HG03280 (cell line): Measurements from ENCODE around the gene PPP1R26.
"Not testable (repeated sequence)": the region's sequence is repeated elsewhere in the genome, so short reads cannot be mapped to it uniquely, and the experiment has no call there.

Experiments used
- ATAC-seq: cut with Tn5 transposase; IDR thresholded peaks from one replicate; pipeline ENCODE4 v1.9.1; 2021; ENCODE audit warnings: mild to moderate bottlenecking, moderate library complexity; ENCODE audit not compliant: unreplicated experiment

Gene PPP1R26, protein sequence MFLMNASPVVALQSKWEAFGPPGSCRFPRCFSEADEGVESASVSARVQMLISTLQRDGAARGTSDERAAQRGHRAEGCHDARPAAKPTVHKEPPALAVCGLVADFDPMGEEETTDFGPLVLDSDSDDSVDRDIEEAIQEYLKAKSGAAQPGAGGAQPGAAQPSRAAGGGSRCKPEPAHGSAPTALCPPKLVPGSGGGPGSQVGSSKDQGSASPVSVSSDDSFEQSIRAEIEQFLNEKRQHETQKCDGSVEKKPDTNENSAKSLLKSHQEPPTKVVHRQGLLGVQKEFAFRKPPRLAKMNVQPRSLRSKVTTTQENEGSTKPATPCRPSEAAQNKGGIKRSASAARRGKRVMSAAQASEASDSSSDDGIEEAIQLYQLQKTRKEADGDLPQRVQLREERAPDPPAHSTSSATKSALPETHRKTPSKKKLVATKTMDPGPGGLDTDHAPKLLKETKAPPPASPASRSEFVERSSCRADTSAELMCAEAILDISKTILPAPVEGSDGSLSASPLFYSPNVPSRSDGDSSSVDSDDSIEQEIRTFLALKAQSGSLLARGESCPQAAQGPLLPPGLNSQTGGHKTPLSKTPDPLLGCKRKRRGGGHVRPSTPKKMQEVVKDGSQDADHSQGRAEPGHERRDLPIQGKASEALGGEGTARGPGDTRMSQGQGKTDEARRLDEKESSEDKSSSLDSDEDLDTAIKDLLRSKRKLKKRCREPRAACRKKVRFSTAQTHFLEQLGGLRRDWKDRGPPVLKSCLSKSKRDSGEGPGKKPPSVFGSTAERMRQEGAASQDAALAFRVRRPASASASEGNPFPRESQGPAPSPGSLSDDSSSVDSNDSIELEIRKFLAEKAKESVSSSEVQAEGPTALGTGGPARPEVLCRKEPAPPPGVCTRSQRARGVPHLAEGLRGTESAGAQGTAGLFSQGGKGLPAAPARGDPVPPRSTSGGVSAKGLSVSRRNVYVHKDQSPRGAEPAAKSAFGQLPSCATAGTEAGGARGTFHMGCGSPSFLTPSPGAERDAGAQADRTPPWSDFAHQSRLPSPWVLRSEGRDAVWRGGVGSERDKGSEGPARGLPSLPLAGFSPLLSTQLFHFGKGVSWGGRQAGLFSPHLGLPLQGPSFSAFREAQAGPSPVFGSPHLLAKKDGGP (N-terminal part only)

DNA sequence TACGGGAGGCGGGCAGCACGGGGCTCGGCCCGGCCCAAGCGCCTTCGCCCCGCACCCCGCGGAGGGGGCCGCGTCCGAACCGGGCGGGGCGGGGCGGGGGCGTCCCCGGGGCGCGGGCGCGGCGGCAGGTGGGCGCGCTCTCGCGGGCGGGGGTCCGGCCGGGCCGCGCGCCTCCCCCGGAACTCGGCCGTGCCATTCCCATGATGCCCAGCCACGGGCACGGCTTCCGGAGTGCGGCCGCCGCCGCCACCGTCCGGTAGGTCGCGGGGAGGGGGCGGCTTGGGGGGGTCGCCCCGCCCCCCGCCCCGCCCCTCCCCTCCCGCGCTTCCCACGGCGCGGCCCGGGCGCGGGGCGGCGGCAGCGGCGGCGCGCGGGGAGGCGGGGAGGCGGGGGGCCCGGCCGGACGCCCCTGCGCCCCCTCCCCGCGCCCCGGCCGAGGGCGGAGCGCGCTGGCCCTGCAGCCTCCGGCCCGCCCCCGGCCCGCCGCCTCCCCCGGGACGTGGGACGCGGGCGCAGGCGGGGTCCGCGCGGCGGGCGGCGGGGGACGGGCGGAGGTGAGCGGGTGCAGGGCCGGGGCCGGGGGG is at the start of gene PPP1R26:
PPP1R26 (plus strand) TSS at position 314 of the 584 bp plus-strand sequence. CDS start 4,729 bp downstream, outside the sequence.
- ATAC-seq: no peak

DNA sequence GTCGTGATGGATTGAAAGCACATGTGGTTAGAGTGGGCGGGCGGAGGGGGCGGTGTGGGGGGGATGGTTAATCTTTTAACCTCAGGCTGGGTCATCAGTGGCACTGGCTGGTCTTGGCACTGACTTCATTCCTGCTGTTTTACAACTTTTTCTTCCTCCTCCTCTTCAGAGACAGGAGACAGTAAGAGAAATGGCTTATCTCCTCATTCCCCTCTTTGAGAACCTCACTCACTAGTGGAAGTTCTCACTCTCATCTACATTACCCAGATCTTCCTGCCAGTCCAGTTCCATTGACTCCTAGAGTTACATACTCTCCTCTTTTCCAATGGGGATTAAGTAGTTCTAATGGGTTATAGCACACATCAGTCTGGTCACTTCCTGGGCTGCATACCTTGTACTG is 42.3 kb upstream of the PPP1R26 start:
- ATAC-seq: no peak

DNA sequence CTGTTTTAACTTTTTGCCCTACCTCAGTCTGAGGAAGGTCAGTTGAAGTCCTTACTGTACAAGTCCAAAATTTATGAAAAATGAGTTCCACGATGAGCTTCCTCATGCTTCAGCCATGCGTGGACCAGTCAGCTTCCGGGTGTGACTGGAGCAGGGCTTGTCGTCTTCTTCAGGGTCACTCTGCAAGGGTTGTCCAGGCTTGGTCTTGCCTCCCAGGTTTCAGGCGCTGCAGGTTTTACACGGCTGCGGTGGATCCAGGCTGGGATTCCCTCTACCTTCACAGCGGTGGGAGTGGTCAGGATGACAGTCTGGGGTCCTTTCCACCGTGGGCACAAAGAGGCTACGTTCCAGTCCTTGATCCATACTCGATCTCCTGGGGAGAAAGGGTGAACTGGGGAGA is 41.9 kb upstream of the PPP1R26 start:
- not testable (repeated sequence) for ATAC-seq

DNA sequence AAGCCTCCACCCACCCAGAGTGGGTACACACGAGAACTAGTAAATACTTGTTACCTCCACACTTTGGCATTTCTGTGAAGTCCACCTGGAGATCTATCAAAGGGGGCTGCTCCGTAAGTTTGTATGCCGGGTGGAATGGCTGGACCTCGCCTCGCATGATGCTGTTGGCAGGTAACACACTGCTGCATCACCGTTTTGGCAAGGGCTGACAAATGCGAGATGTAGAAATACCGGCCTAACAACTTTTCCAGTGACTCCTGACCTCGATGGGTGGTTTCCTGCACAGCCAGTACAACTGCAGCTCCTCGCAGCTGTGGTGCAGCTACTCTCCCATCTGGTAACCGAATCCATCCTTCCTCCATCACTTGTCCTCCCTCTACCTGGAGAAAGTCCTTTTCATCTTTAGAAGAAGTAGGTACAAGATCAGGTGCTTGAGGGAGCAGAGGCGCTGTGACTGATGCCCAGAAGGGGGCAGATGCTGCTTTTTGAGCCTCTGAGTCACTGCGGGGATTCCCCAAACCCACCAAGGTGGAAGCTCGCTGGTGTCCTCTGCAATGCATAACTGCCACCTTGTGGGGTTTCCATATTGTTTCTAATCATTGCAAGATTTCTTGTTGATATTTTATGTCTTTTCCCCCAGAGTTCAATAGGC is 40.9 kb upstream of the PPP1R26 start:
- ATAC-seq: not testable (repeated sequence)

DNA sequence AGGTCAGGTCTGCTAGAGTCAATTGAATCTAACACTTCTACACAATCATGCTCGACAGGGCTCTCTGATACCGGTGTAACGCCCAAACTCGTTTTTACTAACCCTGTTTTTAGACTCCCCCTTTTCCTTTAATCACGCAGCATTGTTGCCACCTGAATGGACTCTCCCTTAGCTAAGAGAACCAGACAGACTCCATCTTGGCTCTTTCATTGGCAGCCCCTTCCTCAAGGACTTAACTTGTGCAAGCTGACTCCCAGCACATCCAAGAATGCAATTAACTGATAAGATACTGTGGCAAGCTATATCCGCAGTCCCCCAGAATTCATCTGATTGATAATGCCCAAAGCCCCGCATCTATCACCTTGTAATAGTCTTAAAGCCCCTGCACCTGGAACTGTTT is 40.1 kb upstream of the PPP1R26 start:
- ATAC-seq: not testable (repeated sequence)

DNA sequence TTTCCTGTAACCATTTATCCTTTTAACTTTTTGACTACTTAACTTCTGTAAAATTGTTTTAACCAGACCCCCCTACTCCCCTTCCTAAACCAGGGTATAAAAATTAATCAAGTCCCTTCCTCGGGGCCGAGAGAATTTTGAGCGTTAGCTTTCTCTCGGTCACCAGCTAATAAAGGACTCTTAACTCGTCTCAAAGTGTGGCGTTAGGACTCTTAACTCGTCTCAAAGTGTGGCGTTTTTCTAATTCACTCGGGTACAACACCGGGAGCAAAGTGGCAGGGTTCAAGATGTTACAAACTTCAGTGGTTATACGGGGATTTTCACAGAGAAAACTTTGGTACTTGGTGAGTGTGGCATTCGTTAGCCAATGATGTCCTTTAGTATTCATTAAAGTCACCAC is 39.7 kb upstream of the PPP1R26 start:
- no peak for ATAC-seq

DNA sequence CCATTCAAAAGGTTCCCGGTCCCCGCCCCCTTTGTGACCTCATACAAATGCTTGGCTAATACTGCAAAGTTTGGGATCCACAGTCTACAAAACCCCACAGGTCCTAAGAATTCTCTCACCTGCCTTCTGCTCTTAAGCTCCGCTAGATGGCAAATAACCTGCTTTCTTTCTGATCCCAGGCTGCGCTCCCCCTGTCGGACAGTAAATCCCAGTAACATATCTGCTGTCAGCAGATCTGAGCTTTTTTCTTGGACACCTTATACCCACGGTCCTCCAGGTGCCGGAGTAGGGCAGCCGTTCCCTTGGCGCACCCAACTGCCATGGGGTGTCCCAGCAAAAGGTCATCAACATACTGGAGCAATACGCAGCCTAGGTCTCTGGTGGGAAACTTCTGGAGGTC is 39.0 kb upstream of the PPP1R26 start:
- ATAC-seq: no peak

DNA sequence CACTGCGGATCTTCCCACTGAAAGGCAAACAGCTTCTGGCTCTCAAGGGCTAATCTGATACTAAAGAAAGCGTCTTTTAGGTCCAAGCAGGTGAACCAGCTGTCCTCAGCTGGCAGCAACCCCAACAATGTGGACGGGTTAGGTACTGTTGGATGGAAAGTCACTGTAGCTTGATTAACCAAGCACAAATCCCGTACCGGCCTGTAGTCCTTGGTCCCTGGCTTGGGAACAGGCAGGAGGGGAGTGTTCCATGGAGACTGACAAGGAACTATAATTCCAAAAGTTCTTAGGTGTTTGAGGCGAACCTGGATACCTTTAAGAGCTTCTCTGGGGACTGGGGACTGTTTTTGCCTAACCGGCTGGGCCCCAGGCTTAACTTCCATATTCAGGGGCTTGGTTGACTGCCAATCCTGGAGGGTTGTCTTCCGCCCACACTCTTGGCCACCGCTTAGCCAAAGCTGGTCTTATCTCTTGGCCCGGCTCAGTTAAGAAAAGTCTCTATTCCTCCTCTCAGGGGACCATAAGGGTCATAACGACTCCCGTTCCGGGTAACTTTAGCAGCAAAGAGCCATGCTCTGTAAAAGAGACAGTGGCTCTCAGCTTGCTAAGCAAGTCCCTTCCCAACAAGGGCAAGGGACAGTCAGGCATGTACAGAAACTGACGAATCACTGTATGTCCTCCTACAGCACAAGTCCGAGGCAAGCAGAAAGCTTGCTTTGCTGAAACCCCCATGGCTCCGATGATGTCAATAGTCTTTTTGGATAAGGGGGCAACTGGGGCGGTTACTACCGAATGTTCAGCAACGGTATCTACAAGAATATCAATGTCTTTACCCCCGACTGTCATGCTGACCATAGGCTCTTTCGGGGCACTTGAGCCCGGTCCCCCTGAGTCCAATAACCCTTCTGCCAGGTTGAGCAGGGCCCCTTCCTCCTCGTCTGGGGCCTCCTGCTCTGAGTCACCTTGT is 38.2 kb upstream of the PPP1R26 start:
- ATAC-seq: not testable (repeated sequence)

DNA sequence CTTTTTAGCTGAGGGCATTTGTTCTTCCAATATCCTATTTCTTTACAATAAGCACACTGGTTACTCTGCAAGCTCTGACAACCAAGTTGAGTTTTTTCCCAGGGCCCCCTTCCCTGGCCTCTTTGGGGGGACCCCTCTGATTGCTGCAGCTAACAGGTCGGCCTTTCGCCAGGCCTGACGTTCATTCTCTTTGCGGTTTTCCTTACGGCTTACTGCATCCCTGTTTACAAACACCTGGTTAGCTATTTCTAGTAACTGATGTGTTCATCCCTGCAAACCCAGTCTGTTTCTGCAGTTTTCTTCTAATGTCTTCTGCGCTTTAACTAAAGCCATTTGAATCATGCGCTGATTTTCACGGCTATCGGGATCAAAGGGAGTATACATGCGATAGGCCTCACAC is 37.5 kb upstream of the PPP1R26 start:
- ATAC-seq: no peak

DNA sequence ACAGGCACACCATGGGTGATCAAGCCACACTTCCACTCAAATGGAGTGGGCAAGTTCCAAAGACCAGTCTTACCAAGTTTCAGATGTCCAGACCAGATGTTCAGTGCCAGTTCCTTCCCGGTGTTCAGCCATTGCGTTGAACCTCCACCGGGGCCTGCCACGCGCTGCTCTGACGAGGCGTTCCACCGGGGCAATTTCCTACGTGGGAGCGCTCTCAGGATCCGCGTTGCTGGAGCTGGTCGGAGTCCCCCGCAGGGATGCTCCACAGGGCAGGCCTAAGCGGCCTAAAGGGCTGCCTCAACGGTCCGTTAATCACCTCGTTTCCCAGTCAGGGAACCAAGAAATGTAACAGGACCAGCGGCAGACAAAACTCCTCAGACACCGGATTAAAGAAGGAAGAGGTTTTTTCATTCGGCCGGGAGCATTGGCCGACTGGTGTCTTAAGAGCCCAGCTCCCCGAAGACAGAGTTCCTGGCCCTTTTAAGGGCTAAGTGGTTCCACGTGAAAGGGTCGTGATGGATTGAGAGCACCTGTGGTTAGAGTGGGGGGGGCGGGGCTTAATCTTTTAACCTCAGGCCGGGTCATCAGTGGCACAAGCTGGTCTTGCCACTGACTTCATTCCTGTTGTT is 35.7 kb upstream of the PPP1R26 start:
- no peak for ATAC-seq

DNA sequence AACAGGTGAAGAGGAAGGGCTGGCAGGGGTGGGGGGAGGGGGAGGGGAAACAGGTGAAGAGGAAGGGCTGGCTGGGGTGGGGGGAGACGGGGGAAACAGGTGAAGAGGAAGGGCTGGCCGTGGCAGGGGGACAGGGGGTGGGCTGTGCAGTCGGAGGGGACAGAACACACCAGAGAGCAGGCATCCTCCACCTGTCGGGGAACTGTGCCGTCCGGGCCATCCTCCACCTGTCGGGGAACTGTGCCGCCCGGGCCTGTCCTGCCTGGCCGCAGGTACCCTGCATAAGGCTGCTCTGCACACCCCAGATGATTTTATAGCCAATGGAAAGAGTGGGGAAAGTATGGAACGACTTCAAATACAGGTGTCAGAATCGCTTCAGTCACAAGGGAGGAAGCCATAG is 32.5 kb upstream of the PPP1R26 start:
- no peak for ATAC-seq

DNA sequence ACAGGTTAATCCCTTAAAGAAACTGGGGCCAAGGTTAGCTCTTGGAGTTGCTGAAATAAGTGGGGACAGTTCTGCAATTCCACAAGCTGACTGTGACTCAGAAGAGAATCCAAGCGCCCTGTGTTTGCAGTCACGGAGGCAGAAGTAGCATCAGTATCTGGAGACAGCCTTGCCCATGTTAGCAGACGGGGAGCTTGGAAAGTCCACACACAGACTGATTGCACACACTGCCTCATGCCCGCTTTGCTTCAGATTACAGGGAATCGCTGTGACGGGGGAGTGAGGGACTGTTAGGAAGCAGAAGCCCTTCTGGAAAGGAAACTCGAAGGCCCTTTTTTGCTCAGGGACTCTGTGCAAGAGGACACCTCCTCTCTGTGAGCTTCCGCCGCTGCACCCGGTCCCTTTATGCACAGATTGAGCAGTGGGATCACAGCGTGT is 30.9 kb upstream of the PPP1R26 start:
- ATAC-seq: no peak

DNA sequence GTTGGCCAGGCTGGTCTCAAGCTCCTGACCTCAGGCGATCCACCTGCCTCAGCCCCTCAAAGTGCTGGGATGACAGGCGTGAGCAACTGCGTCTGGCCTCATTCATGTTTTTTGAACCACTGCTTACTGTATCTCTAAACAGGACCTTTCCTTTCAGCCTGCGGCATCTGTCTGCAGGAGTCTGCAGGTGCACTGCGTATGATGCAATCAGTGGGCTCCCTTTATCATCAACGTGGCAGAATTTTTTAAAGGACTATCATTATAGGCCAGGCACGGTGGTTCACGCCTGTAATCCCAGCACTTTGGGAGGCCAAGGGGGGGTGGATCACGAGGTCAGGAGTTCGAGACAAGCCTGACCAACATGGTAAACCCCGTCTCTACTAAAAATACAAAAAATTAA is 30.1 kb upstream of the PPP1R26 start:
- not testable (repeated sequence) for ATAC-seq

DNA sequence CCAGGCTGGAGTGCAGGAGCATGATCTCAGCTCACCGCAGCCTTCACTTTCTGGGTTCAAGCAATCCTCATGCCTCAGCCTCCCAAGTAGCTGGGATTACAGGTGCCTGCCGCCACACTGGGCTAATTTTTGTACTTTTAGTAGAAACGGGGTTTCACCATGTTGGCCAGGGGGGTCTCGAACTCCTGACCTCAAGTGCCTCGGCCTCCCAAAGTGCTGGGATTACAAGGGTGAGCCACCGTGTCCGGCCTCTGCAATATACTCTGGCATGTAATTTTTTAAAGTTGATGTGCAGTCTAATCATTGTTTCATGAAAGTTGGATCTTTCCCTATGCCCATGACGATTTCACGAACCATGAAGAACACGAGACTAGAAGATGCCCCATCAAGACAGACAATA is 28.6 kb upstream of the PPP1R26 start:
- ATAC-seq: no peak

DNA sequence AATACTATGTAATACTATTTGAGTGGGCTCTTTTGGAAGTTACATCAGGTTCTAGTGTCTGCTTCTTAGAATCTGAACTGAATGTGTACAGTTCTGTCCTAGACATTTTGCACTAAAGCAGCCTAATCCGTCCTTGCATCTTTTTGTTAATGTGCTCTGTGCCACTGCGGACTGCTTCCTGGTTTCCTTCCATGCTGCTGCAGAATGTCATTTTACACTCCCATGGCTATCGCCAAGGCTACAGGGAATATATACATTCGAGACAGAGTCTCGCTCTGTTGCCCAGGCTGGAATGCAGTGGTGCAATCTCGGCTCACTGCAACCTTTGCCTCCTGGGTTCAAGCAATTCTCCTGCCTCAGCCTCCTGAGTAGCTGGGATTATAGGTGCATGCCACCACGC is 27.7 kb upstream of the PPP1R26 start:
- ATAC-seq: not testable (repeated sequence)

DNA sequence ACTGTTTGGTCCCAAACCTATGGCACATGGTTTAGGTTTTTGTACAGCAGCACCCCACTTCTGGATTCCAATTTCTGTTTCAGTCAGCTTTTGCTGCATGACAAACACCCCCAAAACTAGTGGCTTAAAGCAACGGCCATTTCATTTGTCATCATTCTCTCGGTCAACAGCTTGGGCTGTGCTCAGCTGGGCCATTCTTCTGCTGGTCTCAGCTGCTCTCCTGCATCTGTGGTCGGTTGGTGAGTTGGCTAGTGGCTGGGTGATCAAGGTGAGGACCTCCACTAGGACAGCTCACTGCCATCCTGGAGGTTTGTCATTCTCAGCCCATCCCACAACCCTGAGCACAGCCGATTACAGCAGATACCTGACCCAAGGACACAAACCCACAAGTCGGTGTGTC is 24.8 kb upstream of the PPP1R26 start:
- ATAC-seq: no peak

DNA sequence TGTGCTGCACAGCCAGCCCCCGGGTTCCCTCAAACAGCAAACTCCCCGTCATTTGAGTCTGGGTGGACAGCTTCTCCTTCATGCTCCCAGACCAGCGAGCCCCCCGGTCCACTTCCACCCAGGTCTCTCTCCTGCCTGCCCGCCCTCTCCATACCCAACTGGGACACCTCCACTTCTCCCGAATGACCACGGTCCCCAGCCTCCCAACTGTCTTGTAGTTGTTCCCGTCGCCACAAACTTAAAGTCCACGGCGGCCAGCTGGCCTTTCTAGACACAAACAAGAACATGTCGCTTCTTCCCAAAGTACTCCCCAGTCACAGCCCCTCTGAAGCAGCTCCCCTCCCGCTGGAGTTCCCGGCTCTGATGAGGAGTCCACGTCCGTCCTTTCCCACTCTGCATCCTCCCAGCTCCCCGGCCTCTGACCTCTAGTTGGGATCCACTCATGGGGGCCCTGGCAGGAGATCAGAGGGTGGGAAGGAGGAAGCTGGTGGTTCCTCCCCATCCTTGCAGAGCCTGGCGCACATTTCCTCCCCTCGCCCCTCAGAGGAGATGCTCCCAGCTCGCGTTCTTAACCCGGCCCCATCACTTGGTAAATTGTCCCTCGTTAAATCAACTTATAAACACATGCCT is 24.1 kb upstream of the PPP1R26 start:
- no peak for ATAC-seq

DNA sequence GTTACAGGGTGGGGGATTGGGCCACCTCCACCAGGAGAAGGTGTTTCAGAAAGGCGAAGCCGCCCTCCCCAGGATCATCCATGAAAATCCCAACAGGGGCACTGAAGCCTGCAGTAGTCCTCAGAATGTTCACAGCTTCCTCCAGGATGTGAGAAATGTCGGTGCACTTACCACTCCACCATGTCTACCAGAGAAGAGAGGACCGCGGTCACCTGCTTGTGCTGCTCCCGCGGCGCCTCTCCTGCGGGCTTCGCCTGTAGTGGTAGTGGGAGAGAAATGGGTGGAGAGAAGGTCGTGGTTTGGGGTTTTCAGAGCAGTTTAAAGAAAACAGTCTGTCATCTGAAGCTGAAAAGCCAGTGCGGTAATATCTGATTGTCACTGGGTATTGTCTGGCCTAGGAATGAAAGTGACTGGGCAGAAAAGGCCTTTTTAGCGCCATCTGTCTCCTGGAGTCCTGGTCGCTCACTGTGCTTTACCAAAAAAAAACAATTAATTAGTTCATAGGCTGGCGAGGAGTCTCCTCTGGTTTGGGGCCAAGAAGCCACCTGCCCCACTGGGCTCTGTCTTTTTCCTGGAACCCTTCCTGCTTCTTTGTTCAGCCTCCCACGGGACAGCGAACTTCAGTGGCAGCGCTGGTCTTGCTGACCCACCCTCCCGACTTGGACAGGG is 23.0 kb upstream of the PPP1R26 start:
- ATAC-seq: no peak
